Pulmonary artery endothelial cell (primary cell): Measurements from ENCODE around the gene PBOV1. TPM values are rescaled to one million over a fixed set of nuclear protein-coding genes. Genes with fewer than 3 reads are reported as not detected.
A peak's percentile ranks its signal among the peaks of the same experiment; 100 is the strongest.

ENCODE experiments used
- DNase-seq: peaks from one replicate; pipeline ENCODE4 v3.0.0-alpha.2; 2011; ENCODE audit warnings: low read depth, low spot score
- total RNA-seq: library from RNA; depleted of rRNA; stranded (reverse); fragments of >200 nt; gene quantifications from 2 replicates; pipeline ENCODE4 v1.2.3, GENCODE V29; 2014

Gene PBOV1
- total RNA-seq = not detected in 2 replicates

GRCh38 chr6:138218449-138218848, at the start of gene PBOV1:
TSS of gene PBOV1 (minus strand) at chr6:138218491. CDS start at chr6:138218395, 96 bp downstream.
- DNase-seq = no peak

GRCh38 chr6:138266095-138266494, 47.8 kb upstream of the PBOV1 start:
- no peak for DNase-seq

- no peak for DNase-seq
Observed at GRCh38 chr6:138264372-138264880, 46.1 kb upstream of the PBOV1 start.

- no peak for DNase-seq
Observed at GRCh38 chr6:138263963-138264362, 45.7 kb upstream of the PBOV1 start.

- no peak for DNase-seq
Observed at GRCh38 chr6:138261116-138261780, 43.0 kb upstream of the PBOV1 start.

- no peak for DNase-seq
Observed at GRCh38 chr6:138258991-138259390, 40.7 kb upstream of the PBOV1 start.

GRCh38 chr6:138258197-138258596, 39.9 kb upstream of the PBOV1 start:
- no peak for DNase-seq

- no peak for DNase-seq
Observed at GRCh38 chr6:138257638-138258040, 39.3 kb upstream of the PBOV1 start.

GRCh38 chr6:138255443-138255842, 37.2 kb upstream of the PBOV1 start:
- DNase-seq = no peak

GRCh38 chr6:138253731-138254130, 35.4 kb upstream of the PBOV1 start:
- DNase-seq = no peak

GRCh38 chr6:138250513-138251247, 32.4 kb upstream of the PBOV1 start:
- DNase-seq = peak; percentile 84

GRCh38 chr6:138250053-138250452, 31.8 kb upstream of the PBOV1 start:
- no peak for DNase-seq

- DNase-seq = no peak
Observed at GRCh38 chr6:138248878-138249277, 30.6 kb upstream of the PBOV1 start.

- DNase-seq = no peak
Observed at GRCh38 chr6:138248011-138248410, 29.7 kb upstream of the PBOV1 start.

GRCh38 chr6:138246650-138247440, 28.6 kb upstream of the PBOV1 start:
- DNase-seq = no peak

- DNase-seq = no peak
Observed at GRCh38 chr6:138245751-138246150, 27.5 kb upstream of the PBOV1 start.

GRCh38 chr6:138242987-138243592, 24.8 kb upstream of the PBOV1 start:
- DNase-seq = no peak

GRCh38 chr6:138241934-138242333, 23.6 kb upstream of the PBOV1 start:
- no peak for DNase-seq

GRCh38 chr6:138241381-138241780, 23.1 kb upstream of the PBOV1 start:
- DNase-seq = no peak

- no peak for DNase-seq
Observed at GRCh38 chr6:138240476-138241245, 22.4 kb upstream of the PBOV1 start.

GRCh38 chr6:138239774-138240173, 21.5 kb upstream of the PBOV1 start:
- DNase-seq = no peak
